HepG2 (cell line): Measurements from ENCODE around the gene SQSTM1. TPM values are rescaled to one million over a fixed set of nuclear protein-coding genes. Genes with fewer than 3 reads are reported as not detected.

Source experiments
- MYNN ChIP-seq: sonication (generic); formaldehyde crosslinking; IDR thresholded peaks from 2 replicates; pipeline ENCODE4 v1.4.0; 2020; ENCODE audit warnings: mild to moderate bottlenecking, low read depth, missing genetic modification reagents
- ONECUT2 ChIP-seq: sonication (generic); formaldehyde crosslinking; IDR thresholded peaks from 2 replicates; pipeline ENCODE4 v1.4.0; 2020; ENCODE audit warnings: missing genetic modification reagents
- SP1 ChIP-seq, 2 experiments: fragments of 450-650 bp in 1 of 2; sonication (generic) in 1 of 2; formaldehyde crosslinking in 1 of 2; IDR thresholded peaks; 2 replicates each; pipeline versions ENCODE4 v1.4.0 to v1.6.1; 2016 to 2020; ENCODE audit warnings: missing genetic modification reagents in 1 of 2
- SPEN ChIP-seq: sonication (generic); formaldehyde crosslinking; IDR thresholded peaks from 2 replicates; pipeline ENCODE4 v1.5.1; 2020; ENCODE audit warnings: low read depth, mild to moderate bottlenecking, missing genetic modification reagents
- U2AF1 ChIP-seq: fragments of 200-400 bp; formaldehyde crosslinking; optimal IDR thresholded peaks from 2 replicates; pipeline ENCODE3; 2017; ENCODE audit warnings: mild to moderate bottlenecking, low read depth, low read length
- ZC3H13 ChIP-seq: sonication (generic); formaldehyde crosslinking; IDR thresholded peaks from 2 replicates; pipeline ENCODE4 v1.8.1; 2023; ENCODE audit warnings: mild to moderate bottlenecking, missing genetic modification reagents, moderate library complexity
- ZNF329 ChIP-seq: sonication (generic); formaldehyde crosslinking; IDR thresholded peaks from 2 replicates; pipeline ENCODE4 v1.9.0; 2021; ENCODE audit warnings: low read depth, mild to moderate bottlenecking, missing genetic modification reagents
- ZNF451 ChIP-seq: sonication (generic); formaldehyde crosslinking; IDR thresholded peaks from 2 replicates; pipeline ENCODE4 v1.5.0; 2020; ENCODE audit warnings: mild to moderate bottlenecking, missing genetic modification reagents
- polyA plus RNA-seq, 8 experiments: library from polyadenylated mRNA; depleted of rRNA in 3 of 8; stranded (reverse) in 7 of 8; unstranded in 1 of 8; fragments of >200 nt; fragmentation: Illumina TruSeq in 4 of 8; extraction: Trizol in 4 of 8; gene quantifications; 2 replicates each; pipeline versions ENCODE4 v1.2.1 to v1.2.3, GENCODE V29; 2011 to 2016; ENCODE audit warnings: low read depth in 4 of 8, missing spikeins in 1 of 8, mixed read lengths in 1 of 8; ENCODE audit not compliant: insufficient read depth in 1 of 8
- total RNA-seq, 5 experiments: library from RNA; depleted of rRNA; stranded (reverse); fragments of >200 nt; fragmentation: Illumina TruSeq; extraction: Trizol; gene quantifications; 2 replicates each; pipeline ENCODE4 v1.2.3, GENCODE V29; 2016; ENCODE audit warnings: low read depth in 1 of 5
- TF ChIP-seq, protein P1 (sequence below): sonication (generic); formaldehyde crosslinking; IDR thresholded peaks from 2 replicates; pipeline ENCODE4 v1.4.0; 2020; ENCODE audit warnings: missing genetic modification reagents
- TF ChIP-seq, protein P2 (sequence below): sonication (generic); formaldehyde crosslinking; IDR thresholded peaks from 2 replicates; pipeline ENCODE4 v1.4.0; 2020; ENCODE audit warnings: missing genetic modification reagents, low read depth, mild to moderate bottlenecking, borderline replicate concordance
- TF ChIP-seq, protein P3 (sequence below): sonication (generic); formaldehyde crosslinking; conservative IDR thresholded peaks from 2 replicates; pipeline ENCODE4 v1.4.0; 2020; ENCODE audit warnings: missing genetic modification reagents

SQSTM1 gene
- total and polyA plus RNA-seq, 2 of the 13 experiments (the other 11 are each of a cell fraction or from before 2014, with no cell fraction given): 90.9 to 160 TPM

DNA sequence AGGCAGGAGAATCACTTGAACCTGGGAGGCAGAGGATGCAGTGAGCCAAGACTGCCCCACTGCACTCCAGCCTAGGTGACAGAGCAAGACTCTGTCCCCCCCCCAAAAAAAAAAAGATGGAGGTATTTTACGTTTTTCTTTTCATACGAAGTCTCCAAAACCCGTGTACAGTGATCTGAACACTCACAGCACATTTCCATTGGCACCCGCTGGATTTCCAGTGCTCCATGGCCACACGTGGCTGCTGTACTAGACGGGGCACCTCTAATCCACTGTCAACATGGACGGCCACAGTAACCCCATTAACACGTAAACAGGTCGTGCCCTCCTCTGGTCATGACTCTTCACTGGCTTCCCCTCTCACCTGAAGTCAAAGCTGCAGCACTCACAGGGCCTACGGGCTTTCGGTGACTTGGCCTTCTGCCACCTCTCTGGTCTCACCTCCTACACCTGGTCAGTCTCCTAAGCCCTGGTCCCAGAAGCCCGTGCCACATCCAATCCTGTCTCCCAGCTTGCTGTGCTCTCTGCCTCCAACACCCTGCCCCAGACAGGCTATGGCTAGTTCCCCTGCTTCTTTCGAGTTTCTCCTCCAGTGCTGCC is 64.9 kb downstream of the SQSTM1 start (continued):
- TF ChIP-seq SPEN (no peak), ZNF329 (CRISPR knock-in tag) (no peak), U2AF1 (no peak), MYNN (CRISPR knock-in tag) (no peak), SP1 (IDR thresholded peaks at IDR 0.05) (no peak), SP1 (CRISPR knock-in tag; IDR thresholded peaks at IDR 0.05) (no peak), ZNF451 (CRISPR knock-in tag) (no peak), ZC3H13 (no peak), ONECUT2 (CRISPR knock-in tag) (no peak)
- TF ChIP-seq, protein P1, sequence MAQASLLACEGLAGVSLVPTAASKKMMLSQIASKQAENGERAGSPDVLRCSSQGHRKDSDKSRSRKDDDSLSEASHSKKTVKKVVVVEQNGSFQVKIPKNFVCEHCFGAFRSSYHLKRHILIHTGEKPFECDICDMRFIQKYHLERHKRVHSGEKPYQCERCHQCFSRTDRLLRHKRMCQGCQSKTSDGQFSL (CRISPR knock-in tag): no peak
- TF ChIP-seq, protein P2, sequence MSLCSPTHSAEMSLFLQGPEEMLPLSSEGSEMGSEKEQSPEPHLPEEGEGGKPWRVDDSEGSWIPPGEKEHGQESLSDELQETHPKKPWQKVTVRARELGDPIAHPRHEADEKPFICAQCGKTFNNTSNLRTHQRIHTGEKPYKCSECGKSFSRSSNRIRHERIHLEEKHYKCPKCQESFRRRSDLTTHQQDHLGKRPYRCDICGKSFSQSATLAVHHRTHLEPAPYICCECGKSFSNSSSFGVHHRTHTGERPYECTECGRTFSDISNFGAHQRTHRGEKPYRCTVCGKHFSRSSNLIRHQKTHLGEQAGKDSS (CRISPR knock-in tag): no peak
- TF ChIP-seq, protein P3, sequence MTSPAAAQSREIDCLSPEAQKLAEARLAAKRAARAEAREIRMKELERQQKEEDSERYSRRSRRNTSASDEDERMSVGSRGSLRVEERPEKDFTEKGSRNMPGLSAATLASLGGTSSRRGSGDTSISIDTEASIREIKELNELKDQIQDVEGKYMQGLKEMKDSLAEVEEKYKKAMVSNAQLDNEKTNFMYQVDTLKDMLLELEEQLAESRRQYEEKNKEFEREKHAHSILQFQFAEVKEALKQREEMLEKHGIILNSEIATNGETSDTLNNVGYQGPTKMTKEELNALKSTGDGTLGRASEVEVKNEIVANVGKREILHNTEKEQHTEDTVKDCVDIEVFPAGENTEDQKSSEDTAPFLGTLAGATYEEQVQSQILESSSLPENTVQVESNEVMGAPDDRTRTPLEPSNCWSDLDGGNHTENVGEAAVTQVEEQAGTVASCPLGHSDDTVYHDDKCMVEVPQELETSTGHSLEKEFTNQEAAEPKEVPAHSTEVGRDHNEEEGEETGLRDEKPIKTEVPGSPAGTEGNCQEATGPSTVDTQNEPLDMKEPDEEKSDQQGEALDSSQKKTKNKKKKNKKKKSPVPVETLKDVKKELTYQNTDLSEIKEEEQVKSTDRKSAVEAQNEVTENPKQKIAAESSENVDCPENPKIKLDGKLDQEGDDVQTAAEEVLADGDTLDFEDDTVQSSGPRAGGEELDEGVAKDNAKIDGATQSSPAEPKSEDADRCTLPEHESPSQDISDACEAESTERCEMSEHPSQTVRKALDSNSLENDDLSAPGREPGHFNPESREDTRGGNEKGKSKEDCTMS (CRISPR knock-in tag): no peak
